ENCODE measurements around the gene SECISBP2L.

Gene SECISBP2L

GRCh38 chr15:48967336-48967735 lies 78.9 kb downstream of the SECISBP2L start:
- no peak for DNase-seq (ENCODE audit: low read depth in 1 of 2, low spot score in 1 of 2)

- no peak for DNase-seq (ENCODE audit: low read depth in 1 of 2, low spot score in 1 of 2)
These were observed 79.5 kb downstream of the SECISBP2L start for GRCh38 chr15:48966595-48967301.

- DNase-seq (ENCODE audit: low read depth in 1 of 2, low spot score in 1 of 2) = no peak
These were observed 80.3 kb downstream of the SECISBP2L start for GRCh38 chr15:48965972-48966371.

- no peak for DNase-seq (ENCODE audit: low read depth in 1 of 2, low spot score in 1 of 2)
These were observed 81.3 kb downstream of the SECISBP2L start for GRCh38 chr15:48964898-48965297.

- DNase-seq (ENCODE audit: low read depth in 1 of 2, low spot score in 1 of 2) = no peak
These were observed 82.6 kb downstream of the SECISBP2L start, which contains the start of gene SHC4 for GRCh38 chr15:48963524-48964113. Gene SHC4 (minus strand): TSS chr15:48963919. CDS start chr15:48963015, 904 bp downstream.

- no peak for DNase-seq (ENCODE audit: low read depth in 1 of 2, low spot score in 1 of 2)
These were observed 83.4 kb downstream of the SECISBP2L start for GRCh38 chr15:48962662-48963523.

- no peak for DNase-seq (ENCODE audit: low read depth in 1 of 2, low spot score in 1 of 2)
These were observed 90.3 kb downstream of the SECISBP2L start for GRCh38 chr15:48955967-48956366.

- no peak for DNase-seq (ENCODE audit: low read depth in 1 of 2, low spot score in 1 of 2)
These were observed 90.9 kb downstream of the SECISBP2L start for GRCh38 chr15:48955370-48955769.

GRCh38 chr15:48954538-48954937 lies 91.7 kb downstream of the SECISBP2L start:
- DNase-seq (ENCODE audit: low read depth in 1 of 2, low spot score in 1 of 2) = no peak

- no peak for DNase-seq (ENCODE audit: low read depth in 1 of 2, low spot score in 1 of 2)
These were observed 99.4 kb downstream of the SECISBP2L start for GRCh38 chr15:48946840-48947187.

GRCh38 chr15:48946074-48946839 lies 100.0 kb downstream of the SECISBP2L start:
- no peak for DNase-seq (ENCODE audit: low read depth in 1 of 2, low spot score in 1 of 2)

- DNase-seq (ENCODE audit: low read depth in 1 of 2, low spot score in 1 of 2) = no peak
These were observed 100.9 kb downstream of the SECISBP2L start for GRCh38 chr15:48945386-48945785.

GRCh38 chr15:48941904-48942303 lies 104.3 kb downstream of the SECISBP2L start:
- DNase-seq (ENCODE audit: low read depth in 1 of 2, low spot score in 1 of 2) = no peak

GRCh38 chr15:48940508-48940907 lies 105.7 kb downstream of the SECISBP2L start:
- DNase-seq (ENCODE audit: low read depth in 1 of 2, low spot score in 1 of 2) = no peak

- DNase-seq (ENCODE audit: low read depth in 1 of 2, low spot score in 1 of 2) = no peak
These were observed 106.6 kb downstream of the SECISBP2L start for GRCh38 chr15:48939648-48940047.
